HepG2 (cell line): ENCODE data around the gene IFT122. TPM values are rescaled to one million over a fixed set of nuclear protein-coding genes. Genes with fewer than 3 reads are reported as not detected.
A peak's percentile ranks its signal among the peaks of the same experiment; 100 is the strongest.

Source experiments
- HOMEZ ChIP-seq: IDR thresholded peaks from 2 replicates; pipeline ENCODE4 v1.6.1; 2016; ENCODE audit warnings: low read depth
- PATZ1 ChIP-seq: sonication (generic); formaldehyde crosslinking; IDR thresholded peaks from 2 replicates; pipeline ENCODE4 v1.4.0; 2020; ENCODE audit warnings: missing genetic modification reagents
- PITX1 ChIP-seq: sonication (generic); formaldehyde crosslinking; IDR thresholded peaks from 2 replicates; pipeline ENCODE4 v1.5.1; 2020; ENCODE audit warnings: mild to moderate bottlenecking, missing genetic modification reagents
- PRDM4 ChIP-seq: sonication (generic); formaldehyde crosslinking; IDR thresholded peaks from 2 replicates; pipeline ENCODE4 v1.9.0; 2021; ENCODE audit warnings: missing genetic modification reagents, borderline replicate concordance
- SIN3A ChIP-seq: IDR thresholded peaks from 2 replicates; pipeline ENCODE4 v1.6.1; 2011; ENCODE audit warnings: low read depth, mild to moderate bottlenecking, control low read depth, low read length, borderline replicate concordance
- SP4 ChIP-seq: sonication (generic); formaldehyde crosslinking; IDR thresholded peaks from 2 replicates; pipeline ENCODE4 v1.8.1; 2023; ENCODE audit warnings: mild to moderate bottlenecking, missing genetic modification reagents
- YEATS4 ChIP-seq: sonication (generic); formaldehyde crosslinking; IDR thresholded peaks from 2 replicates; pipeline ENCODE4 v1.4.0; 2020; ENCODE audit warnings: missing genetic modification reagents, borderline replicate concordance
- ZFP62 ChIP-seq: sonication (generic); formaldehyde crosslinking; IDR thresholded peaks from 2 replicates; pipeline ENCODE4 v1.4.0; 2020; ENCODE audit warnings: missing genetic modification reagents
- ZNF142 ChIP-seq: sonication (generic); formaldehyde crosslinking; IDR thresholded peaks from 2 replicates; pipeline ENCODE4 v1.4.0; 2020; ENCODE audit warnings: missing genetic modification reagents
- ZNF207 ChIP-seq: fragments of 450-650 bp; IDR thresholded peaks from 2 replicates; pipeline ENCODE4 v1.6.1; 2016; ENCODE audit warnings: antibody characterized with exemption, borderline replicate concordance
- ZNF230 ChIP-seq: sonication (generic); formaldehyde crosslinking; IDR thresholded peaks from 2 replicates; pipeline ENCODE4 v1.4.0; 2020; ENCODE audit warnings: mild to moderate bottlenecking, missing genetic modification reagents
- ZNF761 ChIP-seq: sonication (generic); formaldehyde crosslinking; conservative IDR thresholded peaks from 2 replicates; pipeline ENCODE4 v1.4.0; 2020; ENCODE audit warnings: mild to moderate bottlenecking, missing genetic modification reagents
- ZNF773 ChIP-seq: sonication (generic); formaldehyde crosslinking; IDR thresholded peaks from 2 replicates; pipeline ENCODE4 v1.4.0; 2020; ENCODE audit warnings: missing genetic modification reagents, borderline replicate concordance
- ZNF782 ChIP-seq: sonication (generic); formaldehyde crosslinking; IDR thresholded peaks from 2 replicates; pipeline ENCODE4 v1.4.0; 2020; ENCODE audit warnings: missing genetic modification reagents, mild to moderate bottlenecking, borderline replicate concordance
- ZSCAN20 ChIP-seq: sonication (generic); formaldehyde crosslinking; IDR thresholded peaks from 2 replicates; pipeline ENCODE4 v1.4.0; 2020; ENCODE audit warnings: missing genetic modification reagents, mild to moderate bottlenecking, borderline replicate concordance
- polyA plus RNA-seq, 8 experiments: library from polyadenylated mRNA; depleted of rRNA in 3 of 8; stranded (reverse) in 7 of 8; unstranded in 1 of 8; fragments of >200 nt; fragmentation: Illumina TruSeq in 4 of 8; extraction: Trizol in 4 of 8; gene quantifications; 2 replicates each; pipeline versions ENCODE4 v1.2.1 to v1.2.3, GENCODE V29; 2011 to 2016; ENCODE audit warnings: low read depth in 4 of 8, missing spikeins in 1 of 8, mixed read lengths in 1 of 8; ENCODE audit not compliant: insufficient read depth in 1 of 8
- total RNA-seq, 5 experiments: library from RNA; depleted of rRNA; stranded (reverse); fragments of >200 nt; fragmentation: Illumina TruSeq; extraction: Trizol; gene quantifications; 2 replicates each; pipeline ENCODE4 v1.2.3, GENCODE V29; 2016; ENCODE audit warnings: low read depth in 1 of 5

The IFT122 gene
- total and polyA plus RNA-seq, 2 of the 13 experiments (the other 11 are each of a cell fraction or from before 2014, with no cell fraction given) = 10.1 to 10.3 TPM

- TF ChIP-seq PRDM4 (CRISPR knock-in tag) (no peak), PATZ1 (peak; percentile 69; the same call in 1 of the 2 replicates), ZSCAN20 (0 out of 2 replicates have a peak, but pooled peaks have one; percentile 35), PITX1 (CRISPR knock-in tag) (peak; percentile 29; the same call in 1 of the 2 replicates), ZNF773 (0 out of 2 replicates have a peak, but pooled peaks have one; percentile 30), ZFP62 (0 out of 2 replicates have a peak, but pooled peaks have one; percentile 49), YEATS4 (CRISPR knock-in tag) (peak; percentile 50; the same call in 1 of the 2 replicates), HOMEZ (0 out of 2 replicates have a peak, but pooled peaks have one; percentile 36), ZNF142 (CRISPR knock-in tag) (0 out of 2 replicates have a peak, but pooled peaks have one; percentile 43), ZNF230 (0 out of 2 replicates have a peak, but pooled peaks have one; percentile 65), SIN3A (peak; percentile 75; the same call in 1 of the 2 replicates), ZNF782 (CRISPR knock-in tag) (no peak), ZNF207 (no peak), ZNF761 (CRISPR knock-in tag) (no peak), SP4 (0 out of 2 replicates have a peak, but pooled peaks have one; percentile 59)
These were observed 11.5 kb upstream of the IFT122 start, which contains the start of gene EFCAB12 (continued) for GRCh38 chr3:129428376-129429079.
